HEK293 (cell line): ENCODE data around the gene OSBPL10.

Source experiments
- AEBP2 ChIP-seq: fragments of 450-650 bp; formaldehyde crosslinking; IDR thresholded peaks from 2 replicates; pipeline ENCODE4 v1.5.1; 2016; ENCODE audit warnings: missing biosample characterization, missing genetic modification characterization, borderline replicate concordance
- CTCF ChIP-seq: fragments of 450-650 bp; formaldehyde crosslinking; IDR thresholded peaks from 2 replicates; pipeline ENCODE4 v1.5.1; 2016; ENCODE audit warnings: missing biosample characterization, missing genetic modification characterization
- FEZF1 ChIP-seq: fragments of 450-650 bp; formaldehyde crosslinking; IDR thresholded peaks from 2 replicates; pipeline ENCODE4 v1.5.1; 2016; ENCODE audit warnings: missing biosample characterization, missing genetic modification characterization
- OSR2 ChIP-seq: fragments of 450-650 bp; formaldehyde crosslinking; IDR thresholded peaks from 2 replicates; pipeline ENCODE4 v1.5.1; 2016; ENCODE audit warnings: missing biosample characterization, missing genetic modification characterization
- YY1 ChIP-seq: fragments of 450-650 bp; formaldehyde crosslinking; IDR thresholded peaks from 2 replicates; pipeline ENCODE4 v1.5.1; 2018; ENCODE audit warnings: missing biosample characterization, missing genetic modification characterization
- ZFP3 ChIP-seq: fragments of 450-650 bp; formaldehyde crosslinking; IDR thresholded peaks from 2 replicates; pipeline ENCODE4 v1.5.1; 2016; ENCODE audit warnings: low read depth, missing biosample characterization, missing genetic modification characterization
- ZNF174 ChIP-seq: fragments of 450-650 bp; formaldehyde crosslinking; IDR thresholded peaks from 2 replicates; pipeline ENCODE4 v1.5.0; 2017; ENCODE audit warnings: missing biosample characterization, mild to moderate bottlenecking, missing genetic modification characterization
- ZNF324 ChIP-seq: fragments of 450-650 bp; formaldehyde crosslinking; IDR thresholded peaks from 2 replicates; pipeline ENCODE4 v1.5.1; 2016; ENCODE audit warnings: missing biosample characterization, missing genetic modification characterization
- ZNF398 ChIP-seq: fragments of 450-650 bp; formaldehyde crosslinking; IDR thresholded peaks from 2 replicates; pipeline ENCODE4 v1.5.1; 2017; ENCODE audit warnings: missing biosample characterization, missing genetic modification characterization
- ZNF660 ChIP-seq: fragments of 450-650 bp; IDR thresholded peaks from 2 replicates; pipeline ENCODE4 v1.5.1; 2018; ENCODE audit warnings: missing biosample characterization, mild to moderate bottlenecking, missing genetic modification characterization

GRCh38 chr3:31622636-31623288 lies 358.3 kb downstream of the OSBPL10 start:
- no peak for TF ChIP-seq ZNF324 (tag by site-specific recombination)
- TF ChIP-seq AEBP2 (tag by site-specific recombination), result no peak
- no peak for TF ChIP-seq CTCF (tag by site-specific recombination)
- TF ChIP-seq ZFP3, result no peak
- no peak for TF ChIP-seq FEZF1 (tag by site-specific recombination)
- TF ChIP-seq ZNF660, result no peak
- no peak for TF ChIP-seq ZNF398 (tag by site-specific recombination)
- no peak for TF ChIP-seq OSR2 (tag by site-specific recombination)
- TF ChIP-seq YY1 (tag by site-specific recombination), result no peak
- TF ChIP-seq ZNF174 (tag by site-specific recombination), result no peak
